Panc1 (cell line): Measurements from ENCODE around the gene GCK. TPM values are rescaled to one million over a fixed set of nuclear protein-coding genes. Genes with fewer than 3 reads are reported as not detected.

ENCODE experiments used
- ATAC-seq: fragments of 200-7000 bp; cut with Tn5 transposase; 2 replicates; pipeline ENCODE4 v1.9.1; 2020; ENCODE audit warnings: mild to moderate bottlenecking, moderate library complexity
- BruUV-seq: library from RNA; stranded (reverse); fragments of 400-500 nt; replicated peaks from 2 replicates; lab custom pipeline; 2021; lab: Mats Ljungman, UMichigan
- CTCF ChIA-PET: fragments of 300-600 bp; sonication (Branson Sonifier 250); formaldehyde crosslinking; loops from one replicate; lab custom pipeline; 2022; ENCODE audit warnings: antibody characterized with exemption; lab: Charles Lee
- POLR2A ChIA-PET: fragments of 300-600 bp; sonication (Branson Sonifier 250); formaldehyde crosslinking; loops from one replicate; lab custom pipeline; 2022; ENCODE audit warnings: antibody characterized with exemption; lab: Charles Lee
- DNase-seq: peaks from one replicate; pipeline ENCODE4 v3.0.0-alpha.2; 2010; ENCODE audit warnings: low read depth, low spot score
- H3K27ac ChIP-seq: 2 replicates; pipeline ENCODE4 v1.5.1; 2011; ENCODE audit warnings: mild to moderate bottlenecking, low read length, inconsistent platforms
- H3K27me3 ChIP-seq: fragments of 200-500 bp; sonication (Bioruptor generic); 2 replicates; pipeline ENCODE4 v1.6.0; 2014; ENCODE audit warnings: low read length, inconsistent platforms; ENCODE audit not compliant: control insufficient read depth, insufficient read depth
- H3K36me3 ChIP-seq: fragments of 200-500 bp; sonication (Bioruptor generic); 2 replicates; pipeline ENCODE4 v1.5.1; 2014; ENCODE audit warnings: inconsistent platforms, mild to moderate bottlenecking, low read length, moderate library complexity; ENCODE audit not compliant: control insufficient read depth, insufficient read depth
- H3K4me1 ChIP-seq: 2 replicates; pipeline ENCODE4 v1.5.1; 2011; ENCODE audit warnings: inconsistent platforms, mild to moderate bottlenecking, low read length, moderate library complexity; ENCODE audit not compliant: control insufficient read depth, insufficient read depth
- H3K4me3 ChIP-seq, 2 experiments: 2 replicates each; pipeline ENCODE4 v1.5.1; 2011 to 2012; ENCODE audit warnings: low read depth in 2 of 2, low read length in 2 of 2, mild to moderate bottlenecking in 2 of 2, inconsistent platforms in 1 of 2, moderate library complexity in 1 of 2
- H3K9me3 ChIP-seq: fragments of 200-500 bp; sonication (Bioruptor generic); 2 replicates; pipeline ENCODE4 v1.5.1; 2014; ENCODE audit warnings: low read depth, mild to moderate bottlenecking, inconsistent platforms, low read length, moderate library complexity; ENCODE audit not compliant: control insufficient read depth, insufficient read depth
- POLR2AphosphoS5 ChIP-seq: IDR thresholded peaks from 2 replicates; pipeline ENCODE4 v1.6.1; 2012; ENCODE audit warnings: mild to moderate bottlenecking, low read depth, low read length, moderate library complexity
- SIN3A ChIP-seq: IDR thresholded peaks from 2 replicates; pipeline ENCODE4 v1.6.1; 2012; ENCODE audit warnings: low read depth, mild to moderate bottlenecking, low read length, moderate library complexity, borderline replicate concordance; ENCODE audit not compliant: insufficient read depth
- TCF7L2 ChIP-seq: IDR thresholded peaks from 2 replicates; pipeline ENCODE4 v1.6.1; 2011; ENCODE audit warnings: mild to moderate bottlenecking, low read depth, low read length, inconsistent platforms
- in situ Hi-C: cut with HindIII; loops from 2 replicates; pipeline ENCODE4 v1.10.0; 2016; ENCODE audit warnings: low sequenced_read_pairs, low pct_unique_long_range_greater_than_20kb
- intact Hi-C: fragments of 100-400 bp; cut with micrococcal nuclease; formaldehyde crosslinking; loops from one replicate; pipeline ENCODE4 v1.10.0; 2022; ENCODE audit not compliant: unreplicated experiment
- total RNA-seq: library from RNA; stranded (reverse); gene quantifications from one replicate; pipeline ENCODE4 v1.2.1, GENCODE V29; 2021; ENCODE audit not compliant: unreplicated experiment
- TF ChIP-seq, protein P1 (sequence below): fragments of 450-650 bp; IDR thresholded peaks from 2 replicates; pipeline ENCODE4 v1.5.1; 2017; ENCODE audit warnings: mild to moderate bottlenecking
- TF ChIP-seq, protein P2 (sequence below), 2 experiments: IDR thresholded peaks; 2 replicates each; pipeline ENCODE4 v1.6.1; 2011 to 2012; ENCODE audit warnings: low read depth in 2 of 2, control low read depth in 1 of 2, low read length in 1 of 2, mild to moderate bottlenecking in 1 of 2, moderate library complexity in 1 of 2; ENCODE audit not compliant: insufficient read depth in 1 of 2

The GCK gene
- total RNA-seq, 1 experiment from 2014 or later = 0.36 TPM

DNA sequence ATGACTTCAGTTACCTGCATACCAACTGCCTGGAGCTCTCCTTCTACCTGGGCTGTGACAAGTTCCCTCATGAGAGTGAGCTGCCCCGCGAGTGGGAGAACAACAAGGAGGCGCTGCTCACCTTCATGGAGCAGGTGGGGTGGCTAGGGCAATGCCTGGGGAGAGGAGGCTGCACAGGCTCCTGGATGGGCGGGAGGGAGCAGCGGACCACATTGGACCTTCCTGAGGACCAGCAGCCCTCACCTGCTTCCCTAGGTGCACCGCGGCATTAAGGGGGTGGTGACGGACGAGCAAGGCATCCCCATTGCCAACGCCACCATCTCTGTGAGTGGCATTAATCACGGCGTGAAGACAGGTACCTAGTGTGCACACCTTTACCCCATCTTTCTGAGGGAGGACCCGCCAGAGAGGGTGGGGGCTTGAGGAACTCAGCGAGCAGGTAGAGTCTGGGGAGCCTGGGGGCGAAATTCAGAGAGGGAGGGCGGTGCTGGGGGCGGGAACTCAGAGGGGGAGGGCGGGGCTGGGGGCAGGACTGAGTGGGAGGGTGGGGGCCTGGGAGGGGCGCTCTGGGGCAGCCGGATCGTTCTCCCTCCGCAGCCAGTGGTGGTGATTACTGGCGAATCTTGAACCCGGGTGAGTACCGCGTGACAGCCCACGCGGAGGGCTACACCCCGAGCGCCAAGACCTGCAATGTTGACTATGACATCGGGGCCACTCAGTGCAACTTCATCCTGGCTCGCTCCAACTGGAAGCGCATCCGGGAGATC is 76.1 kb downstream of the GCK start:
- H3K9me3 ChIP-seq = no peaks in the 10 kb centered on the region
- DNase-seq (no peak), ATAC-seq (peak; percentile 6)
- peaks cover 5% of the 10 kb centered on the region for H3K36me3 ChIP-seq
- H3K27me3 ChIP-seq = no peaks in the 10 kb centered on the region
- intact Hi-C loops = no loop called here
- BruUV-seq = no TSS peak
- CTCF ChIA-PET = no interaction called here
- H3K4me1 ChIP-seq = no peaks in the 10 kb centered on the region; the same call in 1 of the 2 replicates
- H3K4me3 ChIP-seq = peak overlapping the region; percentile 24 to 46
- in situ Hi-C loops = no loop called here
- TF ChIP-seq, protein P1, sequence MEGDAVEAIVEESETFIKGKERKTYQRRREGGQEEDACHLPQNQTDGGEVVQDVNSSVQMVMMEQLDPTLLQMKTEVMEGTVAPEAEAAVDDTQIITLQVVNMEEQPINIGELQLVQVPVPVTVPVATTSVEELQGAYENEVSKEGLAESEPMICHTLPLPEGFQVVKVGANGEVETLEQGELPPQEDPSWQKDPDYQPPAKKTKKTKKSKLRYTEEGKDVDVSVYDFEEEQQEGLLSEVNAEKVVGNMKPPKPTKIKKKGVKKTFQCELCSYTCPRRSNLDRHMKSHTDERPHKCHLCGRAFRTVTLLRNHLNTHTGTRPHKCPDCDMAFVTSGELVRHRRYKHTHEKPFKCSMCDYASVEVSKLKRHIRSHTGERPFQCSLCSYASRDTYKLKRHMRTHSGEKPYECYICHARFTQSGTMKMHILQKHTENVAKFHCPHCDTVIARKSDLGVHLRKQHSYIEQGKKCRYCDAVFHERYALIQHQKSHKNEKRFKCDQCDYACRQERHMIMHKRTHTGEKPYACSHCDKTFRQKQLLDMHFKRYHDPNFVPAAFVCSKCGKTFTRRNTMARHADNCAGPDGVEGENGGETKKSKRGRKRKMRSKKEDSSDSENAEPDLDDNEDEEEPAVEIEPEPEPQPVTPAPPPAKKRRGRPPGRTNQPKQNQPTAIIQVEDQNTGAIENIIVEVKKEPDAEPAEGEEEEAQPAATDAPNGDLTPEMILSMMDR = no peak
- TF ChIP-seq POLR2AphosphoS5 = peak; percentile 36; the same call in 1 of the 2 replicates
- no peak overlapping the region for H3K27ac ChIP-seq
- POLR2A ChIA-PET = no interaction called here

DNA sequence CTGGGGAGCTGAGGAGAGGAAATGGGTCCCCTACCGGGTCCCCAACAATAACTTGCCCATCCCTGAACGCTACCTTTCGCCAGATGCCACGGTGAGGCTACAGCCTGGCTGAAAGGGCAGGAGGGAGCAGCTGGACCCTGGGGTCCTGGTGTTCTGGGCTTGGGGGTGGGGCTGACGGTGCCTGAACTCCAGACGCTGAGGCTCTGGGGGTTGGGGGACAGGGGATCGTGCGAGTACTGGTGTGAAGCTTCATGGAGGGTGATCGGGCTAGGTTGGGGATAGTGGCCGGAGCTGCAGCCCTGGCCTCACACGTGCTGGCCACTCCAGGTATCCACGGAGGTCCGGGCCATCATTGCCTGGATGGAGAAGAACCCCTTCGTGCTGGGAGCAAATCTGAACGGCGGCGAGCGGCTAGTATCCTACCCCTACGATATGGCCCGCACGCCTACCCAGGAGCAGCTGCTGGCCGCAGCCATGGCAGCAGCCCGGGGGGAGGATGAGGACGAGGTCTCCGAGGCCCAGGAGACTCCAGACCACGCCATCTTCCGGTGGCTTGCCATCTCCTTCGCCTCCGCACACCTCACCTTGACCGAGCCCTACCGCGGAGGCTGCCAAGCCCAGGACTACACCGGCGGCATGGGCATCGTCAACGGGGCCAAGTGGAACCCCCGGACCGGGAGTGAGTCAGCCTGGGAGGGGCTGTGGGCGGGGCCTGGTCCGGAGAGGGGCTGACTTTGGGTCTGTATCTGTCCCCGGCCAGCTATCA is 76.8 kb downstream of the GCK start:
- in situ Hi-C loops = no loop called here
- TF ChIP-seq SIN3A = 0 out of 2 replicates have a peak, but pooled peaks have one; percentile 53
- TF ChIP-seq, protein P1 = no peak
- ATAC-seq = peak; percentile 49
- DNase-seq = no peak
- no TSS peak for BruUV-seq
- intact Hi-C loops = no loop called here
- peak overlapping the region; percentile 24 to 46 for H3K4me3 ChIP-seq
- ChIA-PET CTCF (no interaction called here), POLR2A (no interaction called here)
- H3K27ac ChIP-seq = no peak overlapping the region
- no peaks in the 10 kb centered on the region for H3K9me3 ChIP-seq
- no peaks in the 10 kb centered on the region for H3K27me3 ChIP-seq
- peaks cover 4% of the 10 kb centered on the region for H3K36me3 ChIP-seq
- H3K4me1 ChIP-seq = no peaks in the 10 kb centered on the region; the same call in 1 of the 2 replicates

DNA sequence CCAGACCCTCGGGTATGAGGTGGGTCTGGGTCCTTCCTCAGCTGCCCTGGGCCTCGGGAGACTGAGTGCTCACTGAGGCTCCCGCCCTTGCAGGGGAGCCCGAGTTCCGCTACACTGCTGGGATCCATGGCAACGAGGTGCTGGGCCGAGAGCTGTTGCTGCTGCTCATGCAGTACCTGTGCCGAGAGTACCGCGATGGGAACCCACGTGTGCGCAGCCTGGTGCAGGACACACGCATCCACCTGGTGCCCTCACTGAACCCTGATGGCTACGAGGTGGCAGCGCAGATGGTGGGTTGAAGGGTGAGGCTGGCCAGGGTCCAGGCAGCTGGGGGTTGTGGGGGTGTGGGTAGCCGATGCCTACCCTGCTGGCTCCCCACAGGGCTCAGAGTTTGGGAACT is 77.5 kb downstream of the GCK start:
- POLR2A ChIA-PET = interaction anchor here (1.0 kb wide), 1 partner anchor 59 kb away, joined by 3 read pairs; no protein-coding TSS in a partner anchor
- CTCF ChIA-PET = no interaction called here
- BruUV-seq = no TSS peak
- DNase-seq = no peak
- in situ Hi-C loops = no loop called here
- Histone ChIP-seq H3K4me3 (no peak overlapping the region), H3K9me3 (no peaks in the 10 kb centered on the region), H3K36me3 (no peaks in the 10 kb centered on the region; the same call in 1 of the 2 replicates), H3K4me1 (no peaks in the 10 kb centered on the region; the same call in 1 of the 2 replicates), H3K27me3 (no peaks in the 10 kb centered on the region), H3K27ac (no peak overlapping the region)
- no peak for TF ChIP-seq POLR2AphosphoS5
- no peak for TF ChIP-seq TCF7L2
- TF ChIP-seq SIN3A = no peak
- TF ChIP-seq, protein P2, sequence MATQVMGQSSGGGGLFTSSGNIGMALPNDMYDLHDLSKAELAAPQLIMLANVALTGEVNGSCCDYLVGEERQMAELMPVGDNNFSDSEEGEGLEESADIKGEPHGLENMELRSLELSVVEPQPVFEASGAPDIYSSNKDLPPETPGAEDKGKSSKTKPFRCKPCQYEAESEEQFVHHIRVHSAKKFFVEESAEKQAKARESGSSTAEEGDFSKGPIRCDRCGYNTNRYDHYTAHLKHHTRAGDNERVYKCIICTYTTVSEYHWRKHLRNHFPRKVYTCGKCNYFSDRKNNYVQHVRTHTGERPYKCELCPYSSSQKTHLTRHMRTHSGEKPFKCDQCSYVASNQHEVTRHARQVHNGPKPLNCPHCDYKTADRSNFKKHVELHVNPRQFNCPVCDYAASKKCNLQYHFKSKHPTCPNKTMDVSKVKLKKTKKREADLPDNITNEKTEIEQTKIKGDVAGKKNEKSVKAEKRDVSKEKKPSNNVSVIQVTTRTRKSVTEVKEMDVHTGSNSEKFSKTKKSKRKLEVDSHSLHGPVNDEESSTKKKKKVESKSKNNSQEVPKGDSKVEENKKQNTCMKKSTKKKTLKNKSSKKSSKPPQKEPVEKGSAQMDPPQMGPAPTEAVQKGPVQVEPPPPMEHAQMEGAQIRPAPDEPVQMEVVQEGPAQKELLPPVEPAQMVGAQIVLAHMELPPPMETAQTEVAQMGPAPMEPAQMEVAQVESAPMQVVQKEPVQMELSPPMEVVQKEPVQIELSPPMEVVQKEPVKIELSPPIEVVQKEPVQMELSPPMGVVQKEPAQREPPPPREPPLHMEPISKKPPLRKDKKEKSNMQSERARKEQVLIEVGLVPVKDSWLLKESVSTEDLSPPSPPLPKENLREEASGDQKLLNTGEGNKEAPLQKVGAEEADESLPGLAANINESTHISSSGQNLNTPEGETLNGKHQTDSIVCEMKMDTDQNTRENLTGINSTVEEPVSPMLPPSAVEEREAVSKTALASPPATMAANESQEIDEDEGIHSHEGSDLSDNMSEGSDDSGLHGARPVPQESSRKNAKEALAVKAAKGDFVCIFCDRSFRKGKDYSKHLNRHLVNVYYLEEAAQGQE (IDR thresholded peaks at IDR 0.05; ENCODE audit: insufficient read depth in 1 of 2, low read depth in 2 of 2, low read length in 1 of 2) = no peak
- TF ChIP-seq, protein P1 = no peak
- intact Hi-C loops = no loop called here
- no peak for ATAC-seq
